Tibial artery (tissue), 4 donors: Measurements from ENCODE around the gene ATXN7.

Source experiments
- DNase-seq, 2 donors: peaks; one replicate each; pipeline ENCODE4 v3.0.0-alpha.2; 2019
- H3K27ac ChIP-seq, 2 donors: fragments of 200-600 bp; sonication (generic) in 1 of 2; 1 replicate in 1 of 2; 2 replicates in 1 of 2; pipeline ENCODE4 v1.5.1; 2018 to 2019; ENCODE audit warnings: mild to moderate bottlenecking in 1 of 2
- H3K27me3 ChIP-seq, 2 donors: fragments of 200-600 bp; sonication (generic) in 1 of 2; one replicate each; pipeline versions ENCODE4 v1.5.1 to v1.6.0; 2016 to 2019
- H3K36me3 ChIP-seq, 3 donors: fragments of 200-600 bp; sonication (generic) in 2 of 3; one replicate each; pipeline ENCODE4 v1.5.1; 2016 to 2019; ENCODE audit warnings: mild to moderate bottlenecking in 2 of 3
- H3K4me1 ChIP-seq, 4 donors: fragments of 200-600 bp; sonication (generic) in 2 of 4; 1 replicate in 3 of 4; 2 replicates in 1 of 4; pipeline ENCODE4 v1.5.1; 2016 to 2019
- H3K4me3 ChIP-seq, 2 donors: fragments of 200-600 bp; sonication (generic) in 1 of 2; 1 replicate in 1 of 2; 2 replicates in 1 of 2; pipeline ENCODE4 v1.5.1; 2018 to 2019; ENCODE audit warnings: mild to moderate bottlenecking in 2 of 2
- H3K9me3 ChIP-seq, 3 donors: fragments of 200-600 bp; sonication (generic) in 1 of 3; one replicate each; pipeline ENCODE4 v1.5.1; 2016 to 2019
- intact Hi-C: fragments of 100-400 bp; cut with DNase I; formaldehyde crosslinking; loops from one replicate; pipeline ENCODE4 v1.15.0; 2023; ENCODE audit warnings: low total_unique reads
- TF ChIP-seq, protein P1 (sequence below), 2 experiments: fragments of 200-600 bp in 1 of 2; fragments of 450-650 bp in 1 of 2; IDR thresholded peaks; one replicate each; pipeline ENCODE4 v1.5.1; 2017 to 2019; ENCODE audit warnings: antibody characterized with exemption in 2 of 2, mild to moderate bottlenecking in 1 of 2, moderate library complexity in 1 of 2

The ATXN7 gene

DNA sequence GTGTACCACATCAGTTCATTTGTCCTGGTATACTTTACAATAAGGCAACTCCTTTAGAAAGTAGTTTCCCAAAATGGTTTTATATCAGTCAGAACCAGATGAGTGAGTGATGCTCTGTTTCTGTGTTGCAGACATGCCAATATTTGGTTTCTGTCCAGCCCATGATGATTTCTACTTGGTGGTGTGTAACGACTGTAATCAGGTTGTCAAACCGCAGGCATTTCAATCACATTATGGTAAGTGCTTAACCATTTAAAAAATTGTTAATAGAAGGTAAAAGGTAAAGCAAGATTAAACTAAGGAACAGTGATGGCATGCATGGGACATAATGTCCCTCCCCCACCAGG is 88.6 kb downstream of the ATXN7 start:
- DNase-seq = no peak
- H3K4me1 ChIP-seq = peaks cover 0 to 49% (median 13%) of the 10 kb centered on the region in 4 donors

DNA sequence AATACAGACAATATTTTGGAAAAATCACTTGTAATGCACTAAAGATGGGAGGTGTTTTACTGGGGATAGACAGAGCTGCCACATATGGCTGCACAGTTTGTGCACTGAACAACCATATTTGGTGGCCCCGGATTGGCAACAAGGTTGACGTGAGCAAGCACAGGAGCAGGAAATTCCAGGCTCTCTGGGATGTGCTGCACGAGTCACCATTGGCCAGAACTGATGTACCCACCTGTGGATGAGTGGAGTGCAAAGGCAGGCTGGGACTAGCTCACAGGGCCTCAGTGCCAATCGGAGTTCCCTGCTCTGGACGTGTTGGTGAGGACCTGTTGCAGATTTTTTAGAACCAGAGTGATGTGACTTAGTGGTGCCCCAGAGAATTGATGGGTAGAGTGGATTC is 90.5 kb downstream of the ATXN7 start:
- H3K9me3 ChIP-seq = no peaks in the 10 kb centered on the region
- no peak overlapping the region for H3K4me3 ChIP-seq
- TF ChIP-seq, protein P1, sequence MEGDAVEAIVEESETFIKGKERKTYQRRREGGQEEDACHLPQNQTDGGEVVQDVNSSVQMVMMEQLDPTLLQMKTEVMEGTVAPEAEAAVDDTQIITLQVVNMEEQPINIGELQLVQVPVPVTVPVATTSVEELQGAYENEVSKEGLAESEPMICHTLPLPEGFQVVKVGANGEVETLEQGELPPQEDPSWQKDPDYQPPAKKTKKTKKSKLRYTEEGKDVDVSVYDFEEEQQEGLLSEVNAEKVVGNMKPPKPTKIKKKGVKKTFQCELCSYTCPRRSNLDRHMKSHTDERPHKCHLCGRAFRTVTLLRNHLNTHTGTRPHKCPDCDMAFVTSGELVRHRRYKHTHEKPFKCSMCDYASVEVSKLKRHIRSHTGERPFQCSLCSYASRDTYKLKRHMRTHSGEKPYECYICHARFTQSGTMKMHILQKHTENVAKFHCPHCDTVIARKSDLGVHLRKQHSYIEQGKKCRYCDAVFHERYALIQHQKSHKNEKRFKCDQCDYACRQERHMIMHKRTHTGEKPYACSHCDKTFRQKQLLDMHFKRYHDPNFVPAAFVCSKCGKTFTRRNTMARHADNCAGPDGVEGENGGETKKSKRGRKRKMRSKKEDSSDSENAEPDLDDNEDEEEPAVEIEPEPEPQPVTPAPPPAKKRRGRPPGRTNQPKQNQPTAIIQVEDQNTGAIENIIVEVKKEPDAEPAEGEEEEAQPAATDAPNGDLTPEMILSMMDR (IDR thresholded peaks at IDR 0.05) = no peak
- no peaks in the 10 kb centered on the region for H3K27me3 ChIP-seq
- peaks cover 0 to 33% (median 11%) of the 10 kb centered on the region in 4 donors for H3K4me1 ChIP-seq
- H3K27ac ChIP-seq = no peak overlapping the region
- intact Hi-C loops = no loop called here
- DNase-seq = no peak
- peaks cover 0 to 3% (median 0%) of the 10 kb centered on the region in 3 donors for H3K36me3 ChIP-seq

More for the DNA sequence above, 88.6 kb downstream of the ATXN7 start:
- H3K9me3 ChIP-seq = no peaks in the 10 kb centered on the region
- H3K4me3 ChIP-seq = no peak overlapping the region
- intact Hi-C loops = no loop called here
- no peak overlapping the region for H3K27ac ChIP-seq
- no peaks in the 10 kb centered on the region for H3K27me3 ChIP-seq
- TF ChIP-seq, protein P1 (IDR thresholded peaks at IDR 0.05) = no peak
- H3K36me3 ChIP-seq = peaks cover 0 to 3% (median 0%) of the 10 kb centered on the region in 3 donors

GRCh38 chr3:63955036-63955650 is 91.5 kb downstream of the ATXN7 start:
- H3K27me3 ChIP-seq = no peaks in the 10 kb centered on the region
- H3K36me3 ChIP-seq = peaks cover 0 to 3% (median 0%) of the 10 kb centered on the region in 3 donors
- intact Hi-C loops = no loop called here
- no peak overlapping the region for H3K27ac ChIP-seq
- peaks cover 0 to 33% (median 14%) of the 10 kb centered on the region in 4 donors for H3K4me1 ChIP-seq
- H3K4me3 ChIP-seq = no peak overlapping the region
- no peak for DNase-seq
- no peaks in the 10 kb centered on the region for H3K9me3 ChIP-seq
- TF ChIP-seq, protein P1 (IDR thresholded peaks at IDR 0.05) = no peak

- TF ChIP-seq, protein P1 (IDR thresholded peaks at IDR 0.05) = no peak
- H3K27ac ChIP-seq = no peak overlapping the region
- H3K4me1 ChIP-seq = peaks cover 0 to 26% (median 8%) of the 10 kb centered on the region in 4 donors
- no peaks in the 10 kb centered on the region for H3K27me3 ChIP-seq
- intact Hi-C loops = no loop called here
- peaks cover 0 to 3% (median 0%) of the 10 kb centered on the region in 3 donors for H3K36me3 ChIP-seq
- no peak for DNase-seq
- no peak overlapping the region for H3K4me3 ChIP-seq
- H3K9me3 ChIP-seq = no peaks in the 10 kb centered on the region
Measured at GRCh38 chr3:63955830-63956545, 92.3 kb downstream of the ATXN7 start.

GRCh38 chr3:63959146-63959545 is 95.5 kb downstream of the ATXN7 start:
- Histone ChIP-seq H3K4me3 (no peak overlapping the region), H3K27me3 (no peaks in the 10 kb centered on the region), H3K9me3 (no peaks in the 10 kb centered on the region), H3K36me3 (no peaks in the 10 kb centered on the region), H3K4me1 (peaks cover 0 to 11% (median 5%) of the 10 kb centered on the region in 4 donors), H3K27ac (no peak overlapping the region)
- TF ChIP-seq, protein P1 (IDR thresholded peaks at IDR 0.05) = no peak
- no peak for DNase-seq
- intact Hi-C loops = no loop called here
